ENCODE measurements around the gene CEP19. TPM values are rescaled to one million over a fixed set of nuclear protein-coding genes. Genes with fewer than 3 reads are reported as not detected.
"Not testable (repeated sequence)": the region's sequence is repeated elsewhere in the genome, so short reads cannot be mapped to it uniquely, and the experiment has no call there.

The CEP19 gene
- total RNA-seq, 1 donor from 2014 or later: 4.5 TPM

DNA sequence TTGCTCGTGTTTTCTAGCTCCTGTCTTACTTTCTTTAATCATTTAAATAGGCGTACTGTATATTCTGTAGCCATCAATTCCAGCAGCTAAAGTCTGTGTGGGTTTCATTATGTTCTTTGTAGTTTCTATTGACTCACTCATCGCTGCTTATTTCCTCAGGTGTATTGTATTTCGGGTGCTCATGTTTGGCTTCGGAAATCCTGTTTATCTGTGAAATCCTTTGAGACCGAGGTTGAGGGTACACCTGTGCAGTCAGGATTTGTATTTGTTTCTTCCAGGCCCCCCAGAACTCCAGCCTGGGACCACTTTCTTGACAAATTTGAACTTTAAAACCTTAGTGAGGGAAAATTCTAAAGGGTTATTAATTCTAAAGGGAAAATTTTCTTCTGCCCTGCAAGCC lies 25.6 kb upstream of the CEP19 start:
- Mint-ChIP-seq H3K36me3 (peaks cover 14% of the 10 kb centered on the region), H3K27me3 (no peaks in the 10 kb centered on the region), H3K9me3 (peaks cover 5% of the 10 kb centered on the region), H3K4me3 (no peak overlapping the region), H3K4me1 (ENCODE audit: unreplicated experiment) (peaks cover 5% of the 10 kb centered on the region), H3K27ac (no peak overlapping the region)
- DNase-seq (ENCODE audit: extremely low spot score, unreplicated experiment): no peak
- TF ChIP-seq CTCF (conservative IDR thresholded peaks at IDR 0.05): no peak

GRCh38 chr3:196736670-196737374 lies 24.8 kb upstream of the CEP19 start:
- no peak for DNase-seq (ENCODE audit: extremely low spot score, unreplicated experiment)
- Mint-ChIP-seq H3K27ac (no peak overlapping the region), H3K27me3 (no peaks in the 10 kb centered on the region), H3K9me3 (peaks cover 5% of the 10 kb centered on the region), H3K36me3 (peaks cover 14% of the 10 kb centered on the region), H3K4me1 (ENCODE audit: unreplicated experiment) (peaks cover 4% of the 10 kb centered on the region), H3K4me3 (no peak overlapping the region)
- no peak for TF ChIP-seq CTCF (conservative IDR thresholded peaks at IDR 0.05)

DNA sequence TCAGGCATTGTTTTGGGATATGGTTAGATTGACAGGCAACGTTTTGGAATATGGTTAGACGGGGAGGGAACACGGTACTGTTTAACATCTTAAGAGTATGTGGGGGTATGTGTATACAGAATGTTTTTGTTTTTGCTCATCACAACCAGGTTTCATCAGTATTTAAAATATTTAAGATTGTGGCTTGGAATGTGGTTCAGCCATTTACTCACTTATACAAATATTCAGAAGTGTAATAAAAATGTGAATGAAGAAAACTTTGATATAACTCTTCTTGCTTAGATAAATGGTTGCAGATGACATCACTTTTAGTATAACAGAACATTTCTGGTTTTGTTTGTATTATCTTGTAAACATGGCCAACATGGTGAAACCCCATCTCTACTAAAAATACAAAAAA lies 23.7 kb upstream of the CEP19 start:
- no peak for TF ChIP-seq CTCF (conservative IDR thresholded peaks at IDR 0.05)
- Mint-ChIP-seq H3K27me3 (no peaks in the 10 kb centered on the region), H3K27ac (no peak overlapping the region), H3K4me3 (no peak overlapping the region), H3K9me3 (peaks cover 5% of the 10 kb centered on the region), H3K36me3 (peaks cover 14% of the 10 kb centered on the region), H3K4me1 (ENCODE audit: unreplicated experiment) (no peaks in the 10 kb centered on the region)
- no peak for DNase-seq (ENCODE audit: extremely low spot score, unreplicated experiment)

- TF ChIP-seq CTCF (conservative IDR thresholded peaks at IDR 0.05): no peak
- no peak overlapping the region for H3K27ac Mint-ChIP-seq
- DNase-seq (ENCODE audit: extremely low spot score, unreplicated experiment): no peak
- no peaks in the 10 kb centered on the region for H3K4me1 Mint-ChIP-seq (ENCODE audit: unreplicated experiment)
- H3K27me3 Mint-ChIP-seq: no peaks in the 10 kb centered on the region
- H3K36me3 Mint-ChIP-seq: peaks cover 13% of the 10 kb centered on the region
- H3K9me3 Mint-ChIP-seq: no peaks in the 10 kb centered on the region
- H3K4me3 Mint-ChIP-seq: no peak overlapping the region
Measured at GRCh38 chr3:196726788-196727675, 15.0 kb upstream of the CEP19 start.

DNA sequence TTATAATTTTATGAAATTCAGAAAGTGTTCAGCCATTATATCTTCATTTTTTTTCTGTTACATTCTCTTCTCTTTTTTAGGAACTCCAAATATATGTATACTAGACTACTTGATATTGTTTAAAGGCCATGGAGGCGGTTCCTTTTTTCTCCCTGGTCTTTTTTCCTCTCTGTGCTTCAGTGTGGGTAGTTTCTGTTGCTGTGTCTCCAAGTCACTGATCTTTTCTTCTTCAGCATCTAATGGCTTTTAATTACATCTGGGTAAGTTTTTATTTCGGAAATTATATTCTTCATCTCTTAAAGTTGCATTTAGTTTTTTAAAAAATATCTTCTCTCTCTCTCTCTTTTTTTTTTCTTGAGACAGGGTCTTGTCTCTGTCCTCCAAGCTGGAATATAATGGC lies 9.0 kb upstream of the CEP19 start:
- Mint-ChIP-seq H3K4me1 (ENCODE audit: unreplicated experiment) (no peaks in the 10 kb centered on the region), H3K4me3 (no peak overlapping the region), H3K27ac (no peak overlapping the region), H3K36me3 (peaks cover 32% of the 10 kb centered on the region), H3K27me3 (no peaks in the 10 kb centered on the region), H3K9me3 (no peaks in the 10 kb centered on the region)
- no peak for DNase-seq (ENCODE audit: extremely low spot score, unreplicated experiment)
- TF ChIP-seq CTCF (conservative IDR thresholded peaks at IDR 0.05): no peak

GRCh38 chr3:196717162-196717561 lies 5.1 kb upstream of the CEP19 start:
- not testable (repeated sequence) for H3K27me3 Mint-ChIP-seq; H3K4me3 Mint-ChIP-seq; DNase-seq (ENCODE audit: extremely low spot score, unreplicated experiment); H3K4me1 Mint-ChIP-seq (ENCODE audit: unreplicated experiment); H3K27ac Mint-ChIP-seq; H3K9me3 Mint-ChIP-seq
- peaks cover 26% of the 10 kb centered on the region for H3K36me3 Mint-ChIP-seq
